MCF 10A (cell line): ENCODE measurements around the gene HDAC3. TPM values are rescaled to one million over a fixed set of nuclear protein-coding genes. Genes with fewer than 3 reads are reported as not detected.
A peak's percentile ranks its signal among the peaks of the same experiment; 100 is the strongest.

Experiments
- BruUV-seq: library from RNA; stranded (reverse); fragments of 400-500 nt; replicated peaks from 2 replicates; lab custom pipeline; 2021; lab: Mats Ljungman, UMichigan
- CTCF ChIA-PET: fragments of 300-600 bp; sonication (Branson Sonifier 250); formaldehyde crosslinking; extraction: SDS; loops from one replicate; lab custom pipeline; 2021; ENCODE audit warnings: antibody characterized with exemption, inconsistent platforms; lab: Yijun Ruan, JAX
- POLR2A ChIA-PET: fragments of 300-600, 350-650 bp; sonication (Branson Sonifier 250); formaldehyde crosslinking; extraction: SDS; loops from one replicate; lab custom pipeline; 2020; ENCODE audit warnings: antibody characterized with exemption, inconsistent platforms; lab: Yijun Ruan, JAX
- DNase-seq: peaks from one replicate; pipeline ENCODE4 v3.0.0-alpha.2; 2018; ENCODE audit not compliant: unreplicated experiment
- H3K27ac Mint-ChIP-seq: one replicate; pipeline ENCODE4 v1.8.0; 2022; ENCODE audit warnings: mild to moderate bottlenecking, low read depth, mixed read lengths; ENCODE audit not compliant: unreplicated experiment
- H3K27me3 Mint-ChIP-seq: one replicate; pipeline ENCODE4 v1.8.0; 2022; ENCODE audit warnings: mixed read lengths; ENCODE audit not compliant: insufficient read depth, unreplicated experiment
- H3K36me3 Mint-ChIP-seq: one replicate; pipeline ENCODE4 v1.8.0; 2022; ENCODE audit warnings: mild to moderate bottlenecking, moderate library complexity, mixed read lengths; ENCODE audit not compliant: insufficient read depth, unreplicated experiment
- H3K4me1 Mint-ChIP-seq: one replicate; pipeline ENCODE4 v1.8.0; 2022; ENCODE audit warnings: mixed read lengths; ENCODE audit not compliant: insufficient read depth, unreplicated experiment
- H3K4me3 Mint-ChIP-seq: one replicate; pipeline ENCODE4 v1.8.0; 2022; ENCODE audit warnings: mild to moderate bottlenecking, moderate library complexity, mixed read lengths; ENCODE audit not compliant: unreplicated experiment
- H3K9me3 Mint-ChIP-seq: one replicate; pipeline ENCODE4 v1.8.0; 2022; ENCODE audit warnings: mixed read lengths; ENCODE audit not compliant: unreplicated experiment
- intact Hi-C: fragments of 100-400 bp; cut with micrococcal nuclease; formaldehyde crosslinking; loops from 2 replicates; pipeline ENCODE4 v1.14.1; 2022
- total RNA-seq: library from RNA; stranded (reverse); gene quantifications from 2 replicates; pipeline ENCODE4 v1.2.3, GENCODE V29; 2022
- TF ChIP-seq, protein P1 (sequence below): fragments of 200-600 bp; IDR thresholded peaks from one replicate; pipeline ENCODE4 v1.8.0; 2022; ENCODE audit warnings: antibody characterized with exemption, mild to moderate bottlenecking; ENCODE audit not compliant: unreplicated experiment

HDAC3 gene
- total RNA-seq, 1 experiment from 2014 or later: 83.5 TPM

DNA sequence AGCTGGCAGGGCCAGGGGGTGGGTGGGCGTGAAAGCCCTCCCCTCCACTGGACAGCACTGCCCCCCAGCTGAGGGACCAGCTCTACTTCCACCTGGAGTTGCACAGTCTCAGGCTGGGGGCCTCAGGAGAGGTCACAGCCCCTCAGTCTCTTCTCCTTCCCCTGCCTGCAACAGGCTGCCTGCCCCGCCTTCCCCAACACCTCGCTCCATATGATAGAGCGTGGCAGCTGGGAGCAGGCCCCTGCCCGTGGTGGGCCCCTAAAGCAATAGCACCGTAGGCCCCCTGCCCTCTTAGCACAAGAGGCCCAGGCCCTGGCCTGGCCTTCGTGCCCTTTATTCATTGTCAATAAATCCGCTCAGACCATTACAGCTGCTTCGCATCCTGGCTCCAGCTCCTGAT lies 4.0 kb upstream of the HDAC3 start:
- no peak for DNase-seq
- intact Hi-C loops: no loop called here
- Mint-ChIP-seq H3K27me3 (no peaks in the 10 kb centered on the region), H3K27ac (no peak overlapping the region), H3K4me3 (no peak overlapping the region), H3K36me3 (peaks cover under 1% of the 10 kb centered on the region), H3K9me3 (no peaks in the 10 kb centered on the region), H3K4me1 (peaks cover 32% of the 10 kb centered on the region)
- BruUV-seq: no TSS peak
- ChIA-PET CTCF (interaction anchor here (0.6 to 3.7 kb wide), 4 partner anchors 21 to 249 kb away, joined by 3 to 16 read pairs (median 4); partner anchors contain the start of gene DIAPH1), POLR2A (interaction anchor here (0.6 kb wide), 1 partner anchor 24 kb away, joined by 3 read pairs; no protein-coding TSS in a partner anchor)
- TF ChIP-seq, protein P1, sequence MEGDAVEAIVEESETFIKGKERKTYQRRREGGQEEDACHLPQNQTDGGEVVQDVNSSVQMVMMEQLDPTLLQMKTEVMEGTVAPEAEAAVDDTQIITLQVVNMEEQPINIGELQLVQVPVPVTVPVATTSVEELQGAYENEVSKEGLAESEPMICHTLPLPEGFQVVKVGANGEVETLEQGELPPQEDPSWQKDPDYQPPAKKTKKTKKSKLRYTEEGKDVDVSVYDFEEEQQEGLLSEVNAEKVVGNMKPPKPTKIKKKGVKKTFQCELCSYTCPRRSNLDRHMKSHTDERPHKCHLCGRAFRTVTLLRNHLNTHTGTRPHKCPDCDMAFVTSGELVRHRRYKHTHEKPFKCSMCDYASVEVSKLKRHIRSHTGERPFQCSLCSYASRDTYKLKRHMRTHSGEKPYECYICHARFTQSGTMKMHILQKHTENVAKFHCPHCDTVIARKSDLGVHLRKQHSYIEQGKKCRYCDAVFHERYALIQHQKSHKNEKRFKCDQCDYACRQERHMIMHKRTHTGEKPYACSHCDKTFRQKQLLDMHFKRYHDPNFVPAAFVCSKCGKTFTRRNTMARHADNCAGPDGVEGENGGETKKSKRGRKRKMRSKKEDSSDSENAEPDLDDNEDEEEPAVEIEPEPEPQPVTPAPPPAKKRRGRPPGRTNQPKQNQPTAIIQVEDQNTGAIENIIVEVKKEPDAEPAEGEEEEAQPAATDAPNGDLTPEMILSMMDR: no peak

DNA sequence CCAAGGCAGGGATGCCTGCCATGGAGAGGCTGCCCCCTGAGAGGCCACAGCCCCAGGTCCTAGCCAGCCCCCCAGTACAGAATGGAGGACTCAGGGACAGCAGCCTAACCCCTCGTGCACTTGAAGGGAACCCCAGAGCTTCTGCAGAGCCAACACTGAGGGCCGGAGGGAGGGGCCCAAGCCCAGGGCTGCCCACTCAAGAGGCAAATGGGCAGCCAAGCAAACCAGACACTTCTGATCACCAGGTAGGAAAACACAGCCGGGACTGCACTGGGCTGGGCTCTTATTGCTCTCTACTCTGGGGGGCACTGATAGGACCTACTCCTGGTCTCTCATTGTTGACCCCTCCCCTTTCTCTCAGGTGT lies 3.4 kb upstream of the HDAC3 start:
- no peaks in the 10 kb centered on the region for H3K27me3 Mint-ChIP-seq
- peaks cover 4% of the 10 kb centered on the region for H3K36me3 Mint-ChIP-seq
- H3K4me1 Mint-ChIP-seq: peaks cover 39% of the 10 kb centered on the region
- no peak for DNase-seq
- TF ChIP-seq, protein P1: no peak
- POLR2A ChIA-PET: interaction anchor here (13.3 kb wide), 1 partner anchor 19 kb away, joined by 349 read pairs; the partner anchor contains the start of gene DIAPH1
- intact Hi-C loops: no loop called here
- CTCF ChIA-PET: interaction anchor here (0.8 to 3.7 kb wide), 4 partner anchors 21 to 55 kb away, joined by 3 to 16 read pairs (median 4); partner anchors contain the start of gene DIAPH1
- H3K9me3 Mint-ChIP-seq: no peaks in the 10 kb centered on the region
- no peak overlapping the region for H3K4me3 Mint-ChIP-seq
- BruUV-seq: no TSS peak
- no peak overlapping the region for H3K27ac Mint-ChIP-seq

DNA sequence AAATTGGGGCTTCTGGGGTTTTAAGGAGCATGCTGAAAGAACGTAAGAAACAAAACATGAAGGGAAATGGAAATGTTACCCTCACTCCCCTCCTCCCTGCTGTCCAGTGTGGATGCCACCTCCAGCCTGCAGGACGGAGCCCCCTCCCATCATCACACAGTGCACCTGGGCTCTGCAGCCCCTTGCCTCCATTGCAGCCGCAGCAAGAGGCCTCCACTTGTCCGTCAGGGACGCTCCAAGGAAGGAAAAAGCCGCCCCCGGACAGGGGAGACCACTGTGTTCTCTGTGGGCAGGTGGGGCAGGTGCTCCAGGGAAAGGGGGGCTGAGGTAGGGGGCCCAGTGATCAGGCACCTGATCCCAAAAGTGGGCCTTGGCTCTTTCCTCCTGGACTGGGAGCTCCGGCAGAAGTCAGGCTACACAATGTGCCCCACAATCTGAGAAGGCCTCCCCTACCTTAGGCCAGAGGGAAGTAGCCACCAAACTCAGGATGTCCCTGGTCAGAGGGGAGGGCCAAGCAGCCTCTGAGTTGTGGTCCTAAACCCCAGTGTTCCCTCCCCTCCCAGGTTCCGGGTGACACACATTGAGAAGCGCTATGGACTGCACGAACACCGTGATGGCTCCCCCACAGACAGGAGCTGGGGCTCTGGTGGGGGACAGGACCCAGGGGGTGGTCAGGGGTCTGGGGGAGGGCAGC lies 2.9 kb upstream of the HDAC3 start:
- TF ChIP-seq, protein P1: no peak
- Mint-ChIP-seq H3K4me3 (no peak overlapping the region), H3K27ac (no peak overlapping the region), H3K27me3 (no peaks in the 10 kb centered on the region), H3K36me3 (peaks cover 9% of the 10 kb centered on the region), H3K4me1 (peaks cover 43% of the 10 kb centered on the region), H3K9me3 (no peaks in the 10 kb centered on the region)
- no peak for DNase-seq
- ChIA-PET POLR2A (interaction anchor here (13.3 kb wide), 1 partner anchor 19 kb away, joined by 349 read pairs; the partner anchor contains the start of gene DIAPH1), CTCF (interaction anchor here (0.5 to 3.7 kb wide), 4 partner anchors 20 to 99 kb away, joined by 3 to 16 read pairs (median 4); partner anchors contain the start of gene DIAPH1)
- no TSS peak for BruUV-seq
- intact Hi-C loops: no loop called here

DNA sequence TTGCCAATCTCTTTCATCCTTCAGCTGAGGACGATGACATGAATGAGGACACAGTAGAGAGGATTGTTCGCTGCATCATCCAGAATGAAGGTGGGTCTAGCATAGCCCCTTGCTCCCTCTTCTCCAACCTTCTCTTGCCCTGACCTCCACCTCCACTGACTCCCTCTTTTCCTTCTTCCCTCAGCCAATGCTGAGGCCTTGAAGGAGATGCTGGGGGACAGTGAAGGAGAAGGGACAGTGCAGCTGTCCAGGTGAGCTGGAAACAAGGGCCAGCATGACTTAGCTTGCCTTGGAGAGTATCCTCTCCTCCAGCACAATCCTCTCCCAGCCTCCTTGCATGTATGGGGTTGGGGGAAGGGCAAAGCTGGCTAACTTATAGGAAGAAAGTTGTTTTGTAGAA lies 2.1 kb upstream of the HDAC3 start:
- no peak overlapping the region for H3K27ac Mint-ChIP-seq
- intact Hi-C loops: no loop called here
- H3K36me3 Mint-ChIP-seq: peaks cover 17% of the 10 kb centered on the region
- CTCF ChIA-PET: interaction anchor here (0.6 to 2.9 kb wide), 4 partner anchors 8 to 354 kb away, joined by 3 to 18 read pairs (median 4); partner anchors contain the start of gene RNF14
- DNase-seq: no peak
- peak overlapping the region; percentile 92 for H3K4me3 Mint-ChIP-seq
- H3K27me3 Mint-ChIP-seq: no peaks in the 10 kb centered on the region
- POLR2A ChIA-PET: interaction anchor here (1.3 to 13.3 kb wide), 5 partner anchors 9 to 46 kb away, joined by 3 to 349 read pairs (median 55); partner anchors contain the start of genes DIAPH1 and FCHSD1
- H3K9me3 Mint-ChIP-seq: no peaks in the 10 kb centered on the region
- peaks cover 50% of the 10 kb centered on the region for H3K4me1 Mint-ChIP-seq
- TF ChIP-seq, protein P1: no peak
- BruUV-seq: TSS peak; percentile 13
